ENCODE results near the gene GLS2.
"Not testable (repeated sequence)": the region's sequence is repeated elsewhere in the genome, so short reads cannot be mapped to it uniquely, and the experiment has no call there.

GRCh38 chr12:56494481-56494880 lies 6.5 kb upstream of the GLS2 start:
- not testable (repeated sequence) for TF ChIP-seq CTCF (IDR thresholded peaks at IDR 0.05; ENCODE audit: low read depth, low read length, missing input control); RXRA (IDR thresholded peaks at IDR 0.05); GABPA (IDR thresholded peaks at IDR 0.05 in 1 of 2, conservative IDR thresholded peaks at IDR 0.05 in 1 of 2); MAX (IDR thresholded peaks at IDR 0.05); YY1 (IDR thresholded peaks at IDR 0.05)

Measured in liver (tissue), 3 donors.